ENCODE measurements around the gene ATP6V1G3.

ATP6V1G3 gene

GRCh38 chr1:198577444-198577843, 37.0 kb upstream of the ATP6V1G3 start:
- Histone ChIP-seq H3K9me3 (ENCODE audit: control insufficient read depth, insufficient read depth, low read depth, low read length) (no peaks in the 10 kb centered on the region), H3K4me1 (ENCODE audit: control insufficient read depth, insufficient read depth, low read length) (no peaks in the 10 kb centered on the region), H3K36me3 (ENCODE audit: control insufficient read depth in 2 of 2, insufficient read depth in 1 of 2, low read length in 2 of 2) (no peaks in the 10 kb centered on the region), H3K4me3 (ENCODE audit: low read depth, low read length) (no peak overlapping the region), H3K27ac (ENCODE audit: extremely low read depth, low read depth, low read length) (no peak overlapping the region)
- POLR2A ChIA-PET = no interaction called here
- CTCF ChIA-PET = no interaction called here
- no peak for TF ChIP-seq ZNF621 (tag by site-specific recombination; IDR thresholded peaks at IDR 0.05)
- no peak for TF ChIP-seq ZNF223 (tag by site-specific recombination; IDR thresholded peaks at IDR 0.05)
- no peak for TF ChIP-seq REPIN1 (tag by site-specific recombination; IDR thresholded peaks at IDR 0.05; ENCODE audit: low read depth)
- TF ChIP-seq ZNF174 (tag by site-specific recombination; IDR thresholded peaks at IDR 0.05) = no peak
- no peak for TF ChIP-seq ZNF624 (tag by site-specific recombination; IDR thresholded peaks at IDR 0.05)
- TF ChIP-seq ZNF114 (tag by site-specific recombination; IDR thresholded peaks at IDR 0.05) = no peak
- no peak for TF ChIP-seq PRDM10 (tag by site-specific recombination; IDR thresholded peaks at IDR 0.05)
- no peak for TF ChIP-seq ZNF792 (tag by site-specific recombination; IDR thresholded peaks at IDR 0.05)
- no peak for TF ChIP-seq ZNF391 (tag by site-specific recombination; IDR thresholded peaks at IDR 0.05; ENCODE audit: borderline replicate concordance, low read depth)
- TF ChIP-seq ZNF777 (tag by site-specific recombination; IDR thresholded peaks at IDR 0.05; ENCODE audit: borderline replicate concordance) = no peak
- no peak for TF ChIP-seq PRDM4 (tag by site-specific recombination; IDR thresholded peaks at IDR 0.05)
- no peak for TF ChIP-seq ZNF112 (tag by site-specific recombination; IDR thresholded peaks at IDR 0.05)
- no peak for TF ChIP-seq MZF1 (tag by site-specific recombination; IDR thresholded peaks at IDR 0.05; ENCODE audit: borderline replicate concordance)

- Histone ChIP-seq H3K36me3 (ENCODE audit: control insufficient read depth in 2 of 2, insufficient read depth in 1 of 2, low read length in 2 of 2) (no peaks in the 10 kb centered on the region), H3K9me3 (ENCODE audit: control insufficient read depth, insufficient read depth, low read depth, low read length) (no peaks in the 10 kb centered on the region), H3K4me1 (ENCODE audit: control insufficient read depth, insufficient read depth, low read length) (no peaks in the 10 kb centered on the region), H3K27ac (ENCODE audit: extremely low read depth, low read depth, low read length) (no peak overlapping the region), H3K4me3 (ENCODE audit: low read depth, low read length) (no peak overlapping the region)
- TF ChIP-seq ZNF785 (tag by site-specific recombination; IDR thresholded peaks at IDR 0.05) = no peak
- TF ChIP-seq ZNF148 (tag by site-specific recombination; IDR thresholded peaks at IDR 0.05; ENCODE audit: borderline replicate concordance) = no peak
- TF ChIP-seq ZNF501 (tag by site-specific recombination; IDR thresholded peaks at IDR 0.05) = no peak
- TF ChIP-seq ZNF792 (tag by site-specific recombination; IDR thresholded peaks at IDR 0.05) = no peak
- no peak for TF ChIP-seq ELK4 (IDR thresholded peaks at IDR 0.05; ENCODE audit: borderline replicate concordance, low read depth, low read length)
- TF ChIP-seq WT1 (tag by site-specific recombination; IDR thresholded peaks at IDR 0.05) = no peak
- ChIA-PET POLR2A (no interaction called here), CTCF (no interaction called here)
These were observed 35.5 kb upstream of the ATP6V1G3 start for GRCh38 chr1:198575798-198576641.

All from HEK293 (cell line).